Colonic mucosa (tissue), 4 donors: ENCODE data around the gene CLDN16. TPM values are rescaled to one million over a fixed set of nuclear protein-coding genes. Genes with fewer than 3 reads are reported as not detected.

Experiments
- DNase-seq: peaks from one replicate; pipeline ENCODE4 v3.0.0-alpha.2; 2020
- H3K27ac ChIP-seq: fragments of 200-600 bp; one replicate; pipeline ENCODE4 v1.8.0; 2021
- H3K27me3 ChIP-seq: fragments of 200-600 bp; one replicate; pipeline ENCODE4 v1.8.0; 2021
- H3K36me3 ChIP-seq: fragments of 200-600 bp; one replicate; pipeline ENCODE4 v1.8.0; 2021
- H3K4me1 ChIP-seq: fragments of 200-600 bp; one replicate; pipeline ENCODE4 v1.8.0; 2021; ENCODE audit warnings: mild to moderate bottlenecking
- H3K4me3 ChIP-seq: fragments of 200-600 bp; one replicate; pipeline ENCODE4 v1.8.0; 2021
- H3K9ac ChIP-seq, 2 donors: one replicate each; pipeline ENCODE4 v1.7.0; 2013; ENCODE audit warnings: control low read depth in 2 of 2, low read depth in 2 of 2, low read length in 2 of 2
- H3K9me3 ChIP-seq: fragments of 200-600 bp; one replicate; pipeline ENCODE4 v1.8.0; 2021
- intact Hi-C: fragments of 100-400 bp; cut with DNase I; formaldehyde crosslinking; loops from one replicate; pipeline ENCODE4 v1.14.1; 2022
- total RNA-seq, 2 donors: library from RNA; stranded (reverse); fragmentation: NEBNext Ultra II Directional in 1 of 2; extraction: Animal tissue kit (Norgen Biotek cat#: 25700) in 1 of 2; gene quantifications; one replicate each; pipeline ENCODE4 v1.2.1, GENCODE V29; 2021
- TF ChIP-seq, protein P1 (sequence below): fragments of 200-600 bp; IDR thresholded peaks from one replicate; pipeline ENCODE4 v1.8.0; 2022; ENCODE audit warnings: antibody characterized with exemption, mild to moderate bottlenecking
- donor health status: healthy.
- donor health status: DM: no; HTN: no; CAD: no.
- donor health status: DM: no; HTN: no; CAD: no.

Gene CLDN16
- total RNA-seq, 2 donors from 2014 or later = not detected

DNA sequence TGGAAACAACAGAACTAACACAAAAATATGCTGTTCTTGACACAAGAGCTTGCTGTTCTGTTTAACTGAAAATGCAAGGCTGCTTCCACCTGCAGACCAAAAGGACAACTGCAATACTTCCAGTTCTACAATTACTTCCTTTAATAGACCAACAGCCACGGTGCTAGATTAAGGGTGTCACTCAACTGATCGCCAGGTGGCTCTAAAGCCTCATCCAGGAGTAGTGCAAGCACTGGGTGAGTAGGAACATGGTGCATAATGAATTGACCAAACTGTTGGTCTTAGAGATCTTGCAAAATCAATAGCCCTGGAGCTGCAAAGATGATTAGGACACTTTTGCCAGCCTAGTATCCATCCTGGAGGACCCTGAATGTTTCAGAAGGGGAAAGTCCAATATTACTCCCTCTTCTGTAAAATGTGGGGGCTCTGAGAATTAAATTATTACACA, 3.6 kb upstream of the CLDN16 start:
- H3K36me3 ChIP-seq = no peaks in the 10 kb centered on the region
- TF ChIP-seq, protein P1, sequence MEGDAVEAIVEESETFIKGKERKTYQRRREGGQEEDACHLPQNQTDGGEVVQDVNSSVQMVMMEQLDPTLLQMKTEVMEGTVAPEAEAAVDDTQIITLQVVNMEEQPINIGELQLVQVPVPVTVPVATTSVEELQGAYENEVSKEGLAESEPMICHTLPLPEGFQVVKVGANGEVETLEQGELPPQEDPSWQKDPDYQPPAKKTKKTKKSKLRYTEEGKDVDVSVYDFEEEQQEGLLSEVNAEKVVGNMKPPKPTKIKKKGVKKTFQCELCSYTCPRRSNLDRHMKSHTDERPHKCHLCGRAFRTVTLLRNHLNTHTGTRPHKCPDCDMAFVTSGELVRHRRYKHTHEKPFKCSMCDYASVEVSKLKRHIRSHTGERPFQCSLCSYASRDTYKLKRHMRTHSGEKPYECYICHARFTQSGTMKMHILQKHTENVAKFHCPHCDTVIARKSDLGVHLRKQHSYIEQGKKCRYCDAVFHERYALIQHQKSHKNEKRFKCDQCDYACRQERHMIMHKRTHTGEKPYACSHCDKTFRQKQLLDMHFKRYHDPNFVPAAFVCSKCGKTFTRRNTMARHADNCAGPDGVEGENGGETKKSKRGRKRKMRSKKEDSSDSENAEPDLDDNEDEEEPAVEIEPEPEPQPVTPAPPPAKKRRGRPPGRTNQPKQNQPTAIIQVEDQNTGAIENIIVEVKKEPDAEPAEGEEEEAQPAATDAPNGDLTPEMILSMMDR = peak; percentile 50
- no peaks in the 10 kb centered on the region for H3K9me3 ChIP-seq
- H3K9ac ChIP-seq = no peak overlapping the region
- intact Hi-C loops = loop anchor here (10.0 kb wide), 1 partner anchor 160 kb away; no protein-coding TSS in a partner anchor
- H3K4me3 ChIP-seq = no peak overlapping the region
- peak; percentile 38 for DNase-seq
- H3K27me3 ChIP-seq = no peaks in the 10 kb centered on the region
- H3K4me1 ChIP-seq = no peaks in the 10 kb centered on the region
- no peak overlapping the region for H3K27ac ChIP-seq

DNA sequence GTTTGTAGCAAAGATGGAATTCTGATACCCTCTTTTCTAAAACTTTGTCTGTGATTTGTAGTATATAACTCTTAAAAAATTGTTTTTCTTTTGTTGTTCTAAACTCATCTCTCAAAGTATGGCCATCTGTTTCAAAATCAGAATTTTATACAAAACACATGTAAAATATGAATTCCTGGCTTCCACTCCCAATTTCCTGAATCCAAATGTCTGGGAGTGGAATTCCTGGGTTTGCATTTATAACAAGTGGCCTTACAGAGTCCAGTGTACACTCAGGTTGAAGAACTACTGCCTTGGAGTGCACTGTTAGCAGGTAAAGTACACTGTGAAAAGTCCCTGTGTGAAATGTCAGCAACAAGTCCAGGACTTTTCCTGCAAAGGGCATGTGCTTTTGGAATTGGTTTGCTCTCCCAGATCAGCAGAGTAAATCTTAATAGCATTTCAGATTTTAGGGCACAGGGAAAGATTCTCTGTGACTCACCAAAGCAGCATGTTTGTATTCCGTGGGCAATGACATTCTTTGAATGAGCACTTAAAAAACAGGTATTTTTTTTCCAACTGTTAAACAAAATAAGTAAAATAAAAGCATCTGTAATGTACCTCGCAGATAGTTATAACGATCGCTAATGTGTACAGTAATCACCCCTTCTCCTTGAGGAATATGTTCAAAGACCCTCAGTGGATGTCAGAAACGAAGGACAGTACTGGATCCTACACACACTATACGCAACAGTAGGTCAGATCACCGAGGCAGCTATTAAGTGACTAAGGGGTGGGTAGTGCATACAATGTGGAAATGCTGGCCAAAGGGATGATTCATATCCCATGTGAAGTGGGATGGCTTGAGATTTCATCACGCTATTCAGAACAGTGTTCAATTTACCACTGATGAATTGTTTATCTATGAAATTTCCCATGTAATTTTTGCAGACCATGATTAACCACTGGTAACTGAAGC, 2.0 kb upstream of the CLDN16 start:
- intact Hi-C loops = loop anchor here (10.0 kb wide), 1 partner anchor 161 kb away; no protein-coding TSS in a partner anchor
- Histone ChIP-seq H3K4me3 (no peak overlapping the region), H3K9ac (no peak overlapping the region), H3K36me3 (no peaks in the 10 kb centered on the region), H3K27me3 (no peaks in the 10 kb centered on the region), H3K4me1 (no peaks in the 10 kb centered on the region), H3K9me3 (no peaks in the 10 kb centered on the region), H3K27ac (no peak overlapping the region)
- TF ChIP-seq, protein P1 = no peak
- DNase-seq = no peak

DNA sequence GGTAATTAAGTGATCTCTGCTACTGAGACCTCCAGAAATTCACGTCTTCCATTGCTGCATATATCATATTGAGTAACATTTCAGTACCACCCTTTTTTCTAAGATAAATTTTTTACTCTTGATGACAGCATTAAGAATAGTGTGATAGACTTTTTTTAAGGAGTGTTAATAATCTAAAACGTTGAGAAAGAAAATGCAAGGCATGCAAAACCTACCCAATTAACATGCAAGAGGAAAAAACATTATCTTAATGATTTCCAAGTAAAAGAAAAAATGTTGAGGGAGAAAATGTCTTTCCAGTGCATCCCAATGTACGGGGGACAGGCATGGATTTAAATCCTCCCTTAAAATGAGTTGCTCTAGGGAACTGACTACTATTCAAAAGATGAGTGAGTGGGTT, 740 bp downstream of the CLDN16 start:
- Histone ChIP-seq H3K4me3 (no peak overlapping the region), H3K4me1 (no peaks in the 10 kb centered on the region), H3K27me3 (no peaks in the 10 kb centered on the region), H3K9ac (no peak overlapping the region), H3K36me3 (no peaks in the 10 kb centered on the region), H3K27ac (no peak overlapping the region), H3K9me3 (no peaks in the 10 kb centered on the region)
- no peak for DNase-seq
- intact Hi-C loops = loop anchor here (10.0 kb wide), 1 partner anchor 164 kb away; no protein-coding TSS in a partner anchor
- TF ChIP-seq, protein P1 = no peak

GRCh38 chr3:190396001-190396400, 8.0 kb downstream of the CLDN16 start:
- H3K4me3 ChIP-seq = no peak overlapping the region
- TF ChIP-seq, protein P1 = no peak
- intact Hi-C loops = no loop called here
- H3K27ac ChIP-seq = no peak overlapping the region
- H3K9me3 ChIP-seq = no peaks in the 10 kb centered on the region
- H3K4me1 ChIP-seq = no peaks in the 10 kb centered on the region
- no peak overlapping the region for H3K9ac ChIP-seq
- no peaks in the 10 kb centered on the region for H3K27me3 ChIP-seq
- DNase-seq = no peak
- no peaks in the 10 kb centered on the region for H3K36me3 ChIP-seq

DNA sequence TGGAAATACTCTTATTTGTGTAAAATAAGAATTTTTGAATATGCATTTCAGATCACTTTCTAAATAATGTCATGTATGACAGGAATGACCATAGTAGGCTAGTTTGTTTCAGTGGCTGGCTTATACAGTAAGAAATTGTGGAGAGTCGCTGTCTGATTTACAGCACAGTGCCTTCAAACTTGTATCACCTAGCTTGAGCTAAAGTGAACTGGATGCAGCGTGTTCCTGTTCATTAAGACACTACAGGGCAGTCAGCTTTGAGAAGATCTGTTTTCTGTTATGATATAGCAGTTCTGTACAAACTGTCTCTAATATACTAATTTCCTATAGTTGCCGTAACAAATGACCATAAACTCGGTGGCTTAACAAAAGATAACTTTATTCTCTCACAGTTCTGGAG, 9.9 kb downstream of the CLDN16 start:
- H3K36me3 ChIP-seq = no peaks in the 10 kb centered on the region
- intact Hi-C loops = no loop called here
- TF ChIP-seq, protein P1 = no peak

More for the DNA sequence above, 9.9 kb downstream of the CLDN16 start:
- Histone ChIP-seq H3K27me3 (no peaks in the 10 kb centered on the region), H3K9me3 (no peaks in the 10 kb centered on the region), H3K4me3 (no peak overlapping the region), H3K9ac (no peak overlapping the region), H3K27ac (no peak overlapping the region), H3K4me1 (no peaks in the 10 kb centered on the region)
- no peak for DNase-seq
